GM12891 (cell line): Measurements from ENCODE around the gene EWSR1.

ENCODE experiments used
- POLR2A ChIP-seq: IDR thresholded peaks from 2 replicates; pipeline ENCODE4 v1.6.1; 2011; ENCODE audit warnings: low read depth, low read length, control low read depth
- POLR2AphosphoS5 ChIP-seq: IDR thresholded peaks from 2 replicates; pipeline ENCODE4 v1.6.1; 2011; ENCODE audit warnings: low read depth, low read length, control low read depth

GRCh38 chr22:29299136-29299900, 31.2 kb downstream of the EWSR1 start:
- TF ChIP-seq POLR2A (no peak), POLR2AphosphoS5 (no peak)
